Measurements from ENCODE around the gene SCIN. TPM values are rescaled to one million over a fixed set of nuclear protein-coding genes. Genes with fewer than 3 reads are reported as not detected.

SCIN gene
- total RNA-seq, 1 experiment from 2014 or later, result not detected

DNA sequence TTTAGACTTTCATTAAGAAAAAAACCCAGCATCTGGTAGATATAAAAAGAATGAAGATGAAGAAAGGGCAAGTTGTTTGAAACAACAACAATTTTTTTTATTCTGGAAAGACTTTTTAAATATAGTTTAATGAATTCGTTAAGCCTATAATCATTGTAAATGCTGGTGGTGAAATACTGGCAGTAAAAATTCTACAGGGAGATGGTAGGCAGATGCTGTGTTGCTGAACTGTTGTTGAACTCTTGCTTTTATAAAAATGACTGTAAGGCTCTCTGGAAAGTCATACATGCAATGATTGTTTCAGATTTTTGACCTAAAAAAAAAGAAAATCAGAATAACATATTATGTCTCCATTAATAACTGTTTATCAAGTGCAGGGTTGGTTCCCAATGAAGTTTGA is 39.0 kb downstream of the SCIN start:
- DNase-seq (ENCODE audit: extremely low read depth, low read depth), result no peak

GRCh38 chr7:12610899-12611298 is 40.4 kb downstream of the SCIN start:
- no peak for DNase-seq (ENCODE audit: extremely low read depth, low read depth)

GRCh38 chr7:12612622-12613021 is 42.1 kb downstream of the SCIN start:
- no peak for DNase-seq (ENCODE audit: extremely low read depth, low read depth)

- no peak for DNase-seq (ENCODE audit: extremely low read depth, low read depth)
These were observed 49.0 kb downstream of the SCIN start for GRCh38 chr7:12619461-12620069.

DNA sequence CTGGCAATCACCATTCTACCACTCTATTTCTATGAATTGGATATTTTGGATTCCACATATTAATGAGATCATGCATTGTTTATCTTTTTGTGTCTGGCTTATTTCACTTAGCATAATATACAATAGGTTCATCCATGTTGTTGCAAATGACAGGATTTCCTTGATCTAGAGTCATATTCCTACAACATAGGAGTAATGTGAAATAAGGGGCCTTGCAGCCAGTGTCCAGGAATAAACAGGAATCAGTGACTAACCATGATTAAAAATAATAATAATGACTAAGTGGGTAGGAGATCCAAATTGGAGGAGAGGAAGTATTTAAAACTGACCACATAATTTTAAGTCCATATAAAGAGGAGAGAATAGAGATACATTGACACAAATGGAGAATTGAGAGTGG is 49.9 kb downstream of the SCIN start:
- no peak for DNase-seq (ENCODE audit: extremely low read depth, low read depth)

- DNase-seq (ENCODE audit: extremely low read depth, low read depth), result no peak
These were observed 52.7 kb downstream of the SCIN start for GRCh38 chr7:12623223-12623622.

DNA sequence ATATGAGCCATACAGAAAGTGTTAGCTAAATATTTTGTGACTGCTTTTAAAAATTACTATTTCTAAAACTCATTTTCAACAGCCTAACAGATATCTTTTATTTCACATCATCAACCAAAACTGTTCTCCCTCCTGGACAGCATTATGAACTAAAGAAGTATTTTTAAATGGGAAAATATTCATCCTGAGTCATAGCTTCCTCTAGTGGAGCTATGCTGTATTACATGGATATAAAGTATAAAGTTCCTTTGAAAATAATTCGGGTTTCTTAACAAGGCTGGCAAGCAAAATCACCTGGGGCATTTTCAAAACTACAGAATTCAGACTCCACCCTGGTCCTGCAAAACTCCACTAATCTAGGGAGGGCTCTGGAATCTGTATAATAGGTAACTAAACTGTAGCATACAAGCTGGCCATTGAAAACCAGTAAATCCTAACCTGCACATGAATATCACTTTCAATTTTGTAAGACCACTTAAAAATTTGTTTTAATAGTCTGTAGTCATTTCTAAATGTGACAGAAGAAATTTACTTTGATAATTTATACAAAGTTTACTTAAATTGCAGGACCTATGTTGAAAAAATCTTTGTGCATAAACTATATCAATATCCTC is 53.5 kb downstream of the SCIN start:
- peak; percentile 23 for DNase-seq (ENCODE audit: extremely low read depth, low read depth)

DNA sequence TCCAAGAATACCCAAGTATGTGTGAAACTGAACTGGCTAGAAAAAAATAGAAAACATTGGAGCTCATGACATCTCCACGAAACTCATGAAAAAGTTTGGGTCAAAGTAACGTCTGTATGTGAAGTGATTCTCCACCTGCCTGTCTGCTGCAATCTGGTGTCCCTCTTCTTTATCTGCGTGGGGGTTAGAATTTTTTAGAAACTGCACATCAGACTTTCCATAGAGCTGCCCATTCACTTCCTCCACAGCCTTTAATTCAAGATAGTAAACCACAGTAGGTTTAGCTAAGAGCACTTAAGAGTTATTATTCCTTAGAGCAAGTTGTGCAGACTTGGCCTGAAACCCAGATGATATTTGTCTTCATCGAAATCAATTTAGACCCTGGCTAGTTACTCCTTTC is 55.3 kb downstream of the SCIN start:
- DNase-seq (ENCODE audit: extremely low read depth, low read depth), result no peak

GRCh38 chr7:12629816-12630512 is 59.4 kb downstream of the SCIN start:
- DNase-seq (ENCODE audit: extremely low read depth, low read depth), result no peak

DNA sequence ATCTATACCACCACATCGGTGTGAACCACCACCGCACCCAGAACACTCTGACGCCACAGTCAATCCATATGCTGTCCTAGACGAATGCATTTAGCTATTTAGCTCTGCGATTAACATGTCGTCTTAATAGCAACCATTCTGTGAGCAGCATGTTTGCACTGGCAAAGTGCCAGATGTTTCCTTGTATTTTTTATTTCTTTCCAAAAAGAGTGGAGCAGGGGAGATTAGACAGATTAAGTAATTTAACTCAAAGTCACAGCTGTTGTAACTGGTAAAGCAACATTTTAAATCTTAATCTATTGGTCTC is 59.9 kb downstream of the SCIN start:
- no peak for DNase-seq (ENCODE audit: extremely low read depth, low read depth)

DNA sequence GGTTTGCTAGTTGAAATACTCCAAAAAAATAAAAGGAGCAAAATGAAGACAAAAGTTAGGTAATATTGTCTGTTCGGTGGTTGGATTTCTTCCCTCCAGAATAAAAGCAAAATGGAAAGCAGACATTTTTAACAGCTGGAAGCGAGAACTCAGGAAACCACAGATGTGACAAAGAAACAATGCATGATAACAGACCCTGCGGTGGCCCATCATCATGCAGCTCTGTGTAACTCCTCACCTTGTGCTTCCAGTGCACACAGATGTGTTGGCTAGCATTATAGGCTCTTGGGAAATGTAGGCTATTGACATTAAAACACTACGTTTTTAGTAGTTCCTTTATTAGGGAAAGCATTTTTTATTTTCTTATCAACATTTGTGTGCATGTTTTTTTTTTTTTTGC is 63.1 kb downstream of the SCIN start:
- DNase-seq (ENCODE audit: extremely low read depth, low read depth), result no peak

GRCh38 chr7:12635830-12636229 is 65.3 kb downstream of the SCIN start:
- DNase-seq (ENCODE audit: extremely low read depth, low read depth), result no peak

GRCh38 chr7:12637328-12637727 is 66.8 kb downstream of the SCIN start:
- no peak for DNase-seq (ENCODE audit: extremely low read depth, low read depth)

DNA sequence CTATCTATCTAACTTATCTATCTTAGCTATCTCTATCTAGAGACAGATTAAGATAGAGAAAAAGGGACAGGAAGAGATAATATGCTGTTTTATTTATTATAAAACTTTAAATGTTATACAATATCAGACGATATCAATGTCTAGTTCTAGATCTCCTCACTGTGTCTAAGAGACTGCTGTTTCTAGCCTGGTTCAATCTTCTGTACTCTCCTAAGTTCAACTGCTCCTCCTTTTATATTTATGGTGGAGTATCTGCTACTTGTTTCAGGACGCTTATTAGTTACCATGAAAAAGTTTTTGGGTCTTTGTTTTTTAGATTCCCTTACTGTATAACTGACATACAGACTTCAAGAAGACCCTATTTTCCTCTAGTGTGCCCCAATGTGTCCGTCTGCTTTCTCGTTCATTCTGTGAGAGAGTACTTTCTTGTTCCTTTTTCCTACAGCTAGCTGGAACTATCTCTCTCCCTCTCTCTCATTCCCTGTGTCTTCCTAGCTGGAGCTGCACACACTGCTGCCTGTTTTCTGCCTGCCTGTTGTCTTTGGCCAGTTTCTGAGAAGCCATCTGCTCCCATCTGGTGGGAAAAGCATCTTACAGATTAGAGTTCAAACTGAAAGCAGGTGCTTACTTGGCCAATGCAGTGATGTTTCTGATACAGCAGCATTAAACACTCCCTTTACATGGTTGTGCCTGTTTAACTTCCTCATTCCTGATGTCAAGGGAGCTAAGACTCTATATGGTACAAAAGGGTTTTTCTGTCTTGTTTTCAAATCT is 67.5 kb downstream of the SCIN start:
- DNase-seq (ENCODE audit: extremely low read depth, low read depth), result no peak

DNA sequence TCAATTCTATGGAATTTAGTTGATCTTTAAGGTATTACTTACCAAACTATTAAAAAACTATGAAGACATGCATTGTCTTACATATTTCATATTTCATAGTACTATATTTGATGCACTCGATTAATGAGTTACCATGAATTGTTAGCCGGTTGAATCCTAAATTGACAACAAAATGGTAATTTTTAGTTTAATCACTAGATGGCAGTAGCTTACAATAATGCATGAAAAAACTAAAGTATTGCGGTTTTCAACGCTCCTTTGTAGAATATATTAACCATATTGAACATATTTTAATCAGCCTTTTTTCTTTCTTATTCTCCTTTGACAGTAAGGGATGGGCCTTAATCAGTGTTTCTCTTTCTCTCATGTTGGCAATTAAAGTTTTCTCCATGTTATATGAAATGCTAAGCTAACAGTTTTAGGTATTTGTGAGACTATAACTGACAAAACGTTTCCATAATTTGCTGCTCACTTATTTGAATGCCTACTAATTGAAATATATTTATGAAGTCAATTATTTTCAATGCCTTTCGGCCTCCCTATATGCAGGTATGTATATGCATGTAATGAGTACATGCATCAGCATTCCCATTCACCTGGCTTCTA is 68.4 kb downstream of the SCIN start:
- DNase-seq (ENCODE audit: extremely low read depth, low read depth), result peak; percentile 49

DNA sequence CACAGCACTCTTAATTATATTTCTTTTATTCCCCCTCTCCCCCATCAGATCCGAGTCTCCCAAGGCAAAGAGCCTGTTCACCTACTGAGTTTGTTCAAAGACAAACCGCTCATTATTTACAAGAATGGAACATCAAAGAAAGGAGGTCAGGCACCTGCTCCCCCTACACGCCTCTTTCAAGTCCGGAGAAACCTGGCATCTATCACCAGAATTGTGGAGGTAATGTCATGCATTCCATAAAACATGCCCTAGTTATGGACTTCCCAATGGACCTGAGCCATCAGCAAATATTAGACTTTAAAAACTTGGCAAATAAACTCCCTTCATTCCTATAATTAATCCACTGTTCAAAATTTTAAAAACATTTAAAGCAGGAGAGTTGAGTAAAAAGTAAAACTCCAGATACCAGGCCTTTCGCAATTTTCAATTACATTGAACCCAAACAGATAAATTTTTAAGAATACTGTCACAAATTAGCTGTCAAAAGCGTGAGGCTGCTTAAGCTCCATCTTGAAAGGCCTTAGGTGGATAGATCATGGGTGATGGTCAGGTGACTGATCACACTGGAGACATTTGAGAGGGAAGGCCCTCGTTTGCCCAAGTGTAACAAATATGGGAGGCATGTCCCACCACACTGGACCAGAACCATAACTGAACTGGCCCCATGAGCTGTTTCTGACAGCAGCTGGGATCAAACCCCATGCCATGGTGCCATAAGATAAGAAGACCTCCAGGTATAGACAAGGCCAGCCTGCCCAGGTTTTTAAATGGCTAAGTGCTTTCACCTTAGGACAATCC is 70.0 kb downstream of the SCIN start:
- no peak for DNase-seq (ENCODE audit: extremely low read depth, low read depth)

GRCh38 chr7:12641196-12641595 is 70.7 kb downstream of the SCIN start:
- DNase-seq (ENCODE audit: extremely low read depth, low read depth), result no peak

GRCh38 chr7:12642508-12642907 is 72.0 kb downstream of the SCIN start:
- DNase-seq (ENCODE audit: extremely low read depth, low read depth), result no peak

DNA sequence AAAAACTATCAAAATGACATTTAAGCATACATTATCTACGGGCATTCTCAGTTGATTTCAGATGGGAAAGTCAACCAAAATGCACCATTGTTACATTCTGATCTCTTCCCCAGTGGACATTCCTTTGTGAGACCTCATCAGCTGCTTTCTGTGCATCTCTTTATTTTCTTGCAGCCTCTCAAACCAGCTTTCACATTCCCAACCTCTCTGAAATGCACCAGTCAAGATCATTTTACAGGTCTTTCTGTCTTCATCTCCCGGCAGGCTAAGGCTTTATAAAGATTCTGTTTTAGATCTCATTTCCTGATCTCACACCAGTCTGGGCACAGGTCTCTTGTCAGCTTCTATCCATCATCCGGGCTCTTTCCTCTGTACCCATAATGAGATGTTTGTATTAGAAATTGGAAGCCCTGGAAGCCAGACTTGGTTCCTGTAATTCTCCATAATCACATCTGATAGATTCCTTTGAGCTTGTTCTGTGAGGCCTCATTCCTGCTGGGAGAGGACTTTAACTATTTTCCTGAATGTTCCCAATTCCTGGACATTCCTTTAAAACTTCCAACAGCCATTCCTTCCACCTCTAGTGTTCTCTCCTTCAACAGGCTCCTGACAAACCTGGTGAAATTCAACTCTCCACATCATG is 72.6 kb downstream of the SCIN start:
- DNase-seq (ENCODE audit: extremely low read depth, low read depth), result no peak

- no peak for DNase-seq (ENCODE audit: extremely low read depth, low read depth)
These were observed 73.1 kb downstream of the SCIN start for GRCh38 chr7:12643644-12644043.
